Transverse colon (tissue), 4 donors: ENCODE data around the gene EMILIN2. TPM values are rescaled to one million over a fixed set of nuclear protein-coding genes. Genes with fewer than 3 reads are reported as not detected.

Experiments
- DNase-seq: peaks from one replicate; pipeline ENCODE4 v3.0.0-alpha.2; 2019
- H3K27ac ChIP-seq, 4 donors: fragments of 200-600 bp; sonication (generic); 2 replicates each; pipeline ENCODE4 v1.5.1; 2016 to 2018; ENCODE audit warnings: inconsistent platforms in 4 of 4
- H3K27me3 ChIP-seq: fragments of 200-600 bp; sonication (generic); 2 replicates; pipeline ENCODE4 v1.5.1; 2017; ENCODE audit warnings: inconsistent platforms
- H3K36me3 ChIP-seq, 4 donors: fragments of 200-600 bp; sonication (generic); 2 replicates each; pipeline ENCODE4 v1.5.1; 2017 to 2019; ENCODE audit warnings: inconsistent platforms in 4 of 4
- H3K4me1 ChIP-seq, 4 donors: fragments of 200-600 bp; sonication (generic); 2 replicates each; pipeline ENCODE4 v1.5.1; 2017 to 2020; ENCODE audit warnings: inconsistent platforms in 4 of 4
- H3K4me3 ChIP-seq, 4 donors: fragments of 200-600 bp; sonication (generic); 1 replicate in 1 of 4; 2 replicates in 3 of 4; pipeline versions ENCODE4 v1.5.1 to v1.6.1; 2017 to 2019; ENCODE audit warnings: inconsistent platforms in 4 of 4
- H3K9me3 ChIP-seq, 2 donors: fragments of 200-600 bp; sonication (generic); 2 replicates each; pipeline ENCODE4 v1.5.1; 2017 to 2019; ENCODE audit warnings: inconsistent platforms in 2 of 2
- CTCF ChIP-seq, 5 experiments: fragments of 200-600 bp in 3 of 5; fragments of 450-650 bp in 2 of 5; sonication (generic) in 3 of 5; IDR thresholded peaks; 1 replicate in 2 of 5; 2 replicates in 3 of 5; pipeline ENCODE4 v1.5.1; 2016 to 2017; ENCODE audit warnings: antibody characterized with exemption in 5 of 5, inconsistent platforms in 3 of 5, mild to moderate bottlenecking in 2 of 5, moderate library complexity in 1 of 5
- EP300 ChIP-seq: sonication (generic); formaldehyde crosslinking; IDR thresholded peaks from one replicate; pipeline ENCODE4 v1.6.1; 2017; ENCODE audit warnings: antibody characterized with exemption, low read depth
- POLR2A ChIP-seq: fragments of 450-650 bp; IDR thresholded peaks from one replicate; pipeline ENCODE4 v1.6.1; 2016; ENCODE audit warnings: antibody characterized with exemption, mild to moderate bottlenecking, moderate library complexity
- POLR2AphosphoS5 ChIP-seq, 3 donors: sonication (generic); formaldehyde crosslinking; IDR thresholded peaks; one replicate each; pipeline ENCODE4 v1.6.1; 2016; ENCODE audit warnings: antibody characterized with exemption in 3 of 3
- WGBS, 2 donors: methylation state at CpG; one replicate each; pipeline ENCODE4 v1.1.5; 2018; ENCODE audit warnings: low coverage in 1 of 2; 5-methylcytosine and 5-hydroxymethylcytosine counted together
- in situ Hi-C, 4 donors: fragments of 200-750 bp; cut with MboI; loops; one replicate each; pipeline versions ENCODE4 v1.15.0 to v1.15.1; 2017; ENCODE audit warnings: low sequenced_read_pairs in 3 of 4, low pct_ligation_motif_present in 1 of 4, low pct_unique_long_range_greater_than_20kb in 1 of 4
- intact Hi-C: fragments of 100-400 bp; cut with DNase I; formaldehyde crosslinking; loops from one replicate; pipeline ENCODE4 v1.15.1; 2023; ENCODE audit warnings: low total_unique reads
- total RNA-seq, 4 donors: library from RNA; depleted of rRNA; stranded (reverse); fragments of >200 nt; gene quantifications; one replicate each; pipeline ENCODE4 v1.1.0, GENCODE V29; 2016

Gene EMILIN2
- total RNA-seq, 4 donors from 2014 or later, result 12.0 to 145 (median 56.5) TPM

- TF ChIP-seq POLR2AphosphoS5 (IDR thresholded peaks at IDR 0.05), result no peak
- no peak for TF ChIP-seq CTCF (IDR thresholded peaks at IDR 0.05)
- TF ChIP-seq EP300, result no peak
- no peak for TF ChIP-seq POLR2A
- Histone ChIP-seq H3K36me3 (no peaks in the 10 kb centered on the region), H3K4me1 (peaks cover 0 to 25% (median 13%) of the 10 kb centered on the region in 4 donors), H3K4me3 (no peak overlapping the region), H3K27me3 (no peaks in the 10 kb centered on the region), H3K27ac (no peak overlapping the region), H3K9me3 (no peaks in the 10 kb centered on the region)
- 86 to 91% methylated on average over 6 to 7 of the region's 7 CpGs for WGBS, 2 donors
- DNase-seq, result no peak
- in situ Hi-C loops (no loop called here), intact Hi-C loops (no loop called here)
Observed at GRCh38 chr18:2902327-2902726, 55.5 kb downstream of the EMILIN2 start.

- WGBS, 2 donors, result 21 to 32% methylated on average over 5 of the region's 5 CpGs
- intact Hi-C loops, result no loop called here
- Histone ChIP-seq H3K27ac (peak overlapping the region in 1 of 4 donors; percentile 7), H3K4me1 (peaks cover 0 to 30% (median 14%) of the 10 kb centered on the region in 4 donors), H3K27me3 (no peaks in the 10 kb centered on the region), H3K9me3 (no peaks in the 10 kb centered on the region), H3K4me3 (no peak overlapping the region), H3K36me3 (no peaks in the 10 kb centered on the region)
- DNase-seq, result peak; percentile 34
- TF ChIP-seq CTCF (IDR thresholded peaks at IDR 0.05) (no peak), EP300 (no peak), POLR2A (no peak), POLR2AphosphoS5 (IDR thresholded peaks at IDR 0.05) (no peak)
- in situ Hi-C loops, result no loop called here
Observed at GRCh38 chr18:2903006-2903405, 56.2 kb downstream of the EMILIN2 start.

- Histone ChIP-seq H3K9me3 (no peaks in the 10 kb centered on the region), H3K36me3 (no peaks in the 10 kb centered on the region), H3K27me3 (no peaks in the 10 kb centered on the region), H3K4me3 (peak overlapping the region; percentile 27 to 73 (median 56)), H3K4me1 (peaks cover 0 to 30% (median 14%) of the 10 kb centered on the region in 4 donors), H3K27ac (peak overlapping the region; percentile 73 to 83 (median 76))
- peak; percentile 79 for DNase-seq
- 6% methylated on average over 68 of the region's 92 CpGs; no CpG with 5 or more reads in 1 of the 2 donors for WGBS, 2 donors
- in situ Hi-C loops, result no loop called here
- intact Hi-C loops, result no loop called here
- peak; percentile 60 for TF ChIP-seq POLR2A
- peak in 1 of 5 experiments; percentile 21 for TF ChIP-seq CTCF (IDR thresholded peaks at IDR 0.05)
- TF ChIP-seq EP300, result no peak
- TF ChIP-seq POLR2AphosphoS5 (IDR thresholded peaks at IDR 0.05), result peak; percentile 60 to 75 (median 61)
Observed at GRCh38 chr18:2905854-2906703, 59.3 kb downstream of the EMILIN2 start.

GRCh38 chr18:2906704-2907549 is 60.1 kb downstream of the EMILIN2 start:
- TF ChIP-seq POLR2AphosphoS5 (IDR thresholded peaks at IDR 0.05) (peak in 1 of 3 donors; percentile 31), EP300 (no peak), POLR2A (peak; percentile 10), CTCF (IDR thresholded peaks at IDR 0.05) (peak in 1 of 5 experiments; percentile 14)
- in situ Hi-C loops (no loop called here), intact Hi-C loops (no loop called here)
- Histone ChIP-seq H3K4me1 (peaks cover 0 to 30% (median 14%) of the 10 kb centered on the region in 4 donors), H3K27me3 (no peaks in the 10 kb centered on the region), H3K36me3 (no peaks in the 10 kb centered on the region), H3K4me3 (peak overlapping the region; percentile 27 to 73 (median 56)), H3K27ac (peak overlapping the region; percentile 73 to 83 (median 76)), H3K9me3 (no peaks in the 10 kb centered on the region)
- 7% methylated on average over 17 of the region's 73 CpGs; no CpG with 5 or more reads in 1 of the 2 donors for WGBS, 2 donors
- DNase-seq, result peak; percentile 70
